ENCODE results near the gene TREX2. TPM values are rescaled to one million over a fixed set of nuclear protein-coding genes. Genes with fewer than 3 reads are reported as not detected.

The TREX2 gene
- 3.5 and 4.9 TPM in 2 replicates for total RNA-seq

GRCh38 chrX:153445856-153446635, at the start of gene TREX2:
Gene TREX2 (minus strand): TSS chrX:153446056. CDS start chrX:153445430, 626 bp downstream.

GRCh38 chrX:153494541-153495361, 48.9 kb upstream of the TREX2 start, which contains the start of gene BGN:
Gene BGN (plus strand): TSS chrX:153494980. CDS start chrX:153504632, 9,652 bp downstream.

GRCh38 chrX:153470411-153471363, 24.8 kb upstream of the TREX2 start, which contains the start of gene HAUS7:
Gene HAUS7 (minus strand): TSS chrX:153470576. CDS start chrX:153470557, 19 bp downstream.

GRCh38 chrX:153411255-153411987, 34.4 kb downstream of the TREX2 start, which contains the start of gene ZFP92:
Gene ZFP92 (plus strand): TSS chrX:153411472. CDS start chrX:153418323, 6,851 bp downstream.

GRCh38 chrX:153401133-153401764, 44.6 kb downstream of the TREX2 start, which contains the start of gene PNMA6E:
Gene PNMA6E (minus strand): TSS chrX:153401350. CDS start chrX:153398849, 2,501 bp downstream.

Other genes starting within 250 kb of the TREX2 start
- gene PNMA6F, start 124.3 kb downstream of the TREX2 start, total RNA-seq, result not detected in 2 replicates
- 6.3 and 7.8 TPM in 2 replicates for gene ZNF275, start 111.9 kb downstream of the TREX2 start, total RNA-seq
- gene PNMA6E, start 44.7 kb downstream of the TREX2 start, total RNA-seq, result not detected in 2 replicates
- under 0.01 TPM in 2 replicates for gene ZFP92, start 34.6 kb downstream of the TREX2 start, total RNA-seq
- 14.3 TPM in 2 replicates for gene HAUS7, start 24.5 kb upstream of the TREX2 start, total RNA-seq
- gene BGN, start 48.9 kb upstream of the TREX2 start, total RNA-seq, result 56.3 and 168 TPM in 2 replicates
- gene ATP2B3, start 71.6 kb upstream of the TREX2 start, total RNA-seq, result not detected in 2 replicates
- gene CCNQ, start 153.1 kb upstream of the TREX2 start, total RNA-seq, result 28.3 and 30.9 TPM in 2 replicates
- not detected in 2 replicates for gene DUSP9, start 201.1 kb upstream of the TREX2 start, total RNA-seq
- gene PNCK, start 227.8 kb upstream of the TREX2 start, total RNA-seq, result under 0.01 and 0.06 TPM in 2 replicates
- gene SLC6A8, start 241.9 kb upstream of the TREX2 start, total RNA-seq, result 9.5 and 11.9 TPM in 2 replicates

All from aortic smooth muscle cell (primary cell).